D341Med (cell line): Measurements from ENCODE around the gene PAIP2B.
"Not testable (repeated sequence)": the region's sequence is repeated elsewhere in the genome, so short reads cannot be mapped to it uniquely, and the experiment has no call there.

Source experiments
- DNase-seq: peaks from one replicate; pipeline ENCODE4 v3.0.0; 2012; ENCODE audit warnings: low spot score

Gene PAIP2B

DNA sequence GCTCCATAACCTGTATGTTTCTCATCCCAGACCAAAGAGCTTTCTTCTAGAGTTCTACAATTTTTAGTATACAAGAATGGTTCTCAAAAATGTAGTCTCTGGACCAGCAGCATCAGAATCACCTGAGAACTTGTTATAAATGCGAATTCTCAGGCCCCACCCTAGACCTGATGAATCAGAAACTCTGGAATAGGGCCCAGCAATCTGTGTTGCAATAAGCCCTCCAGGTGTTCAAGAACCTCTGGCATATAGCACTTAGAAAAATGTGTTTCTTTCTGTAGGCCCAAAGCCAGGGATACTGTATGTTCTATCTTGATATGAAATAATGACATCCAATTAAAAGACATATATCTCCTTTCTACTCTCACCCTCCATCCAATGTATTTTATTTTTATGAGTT lies 10.4 kb downstream of the PAIP2B start:
- no peak for DNase-seq

DNA sequence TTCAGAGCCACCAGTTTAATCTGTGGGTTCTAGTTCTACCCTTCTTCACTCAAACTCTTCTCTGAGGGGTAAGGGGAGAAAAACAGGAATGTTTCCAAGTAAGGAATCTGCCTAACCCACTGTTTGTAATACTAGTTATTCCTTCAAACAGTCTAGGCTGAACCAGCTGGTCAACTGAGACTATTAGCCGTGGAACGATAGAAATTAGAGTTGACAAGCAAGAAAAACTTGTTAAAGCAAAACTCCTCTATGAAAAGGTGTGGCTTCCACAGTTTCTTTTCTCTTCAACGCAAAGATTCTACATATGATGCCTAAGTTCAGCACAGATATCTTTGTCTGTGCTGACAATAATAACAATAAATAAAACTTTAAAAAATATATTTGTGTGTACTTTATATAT lies 11.5 kb downstream of the PAIP2B start:
- no peak for DNase-seq

- DNase-seq = no peak
Measured at GRCh38 chr2:71212336-71212735, 14.6 kb downstream of the PAIP2B start.

DNA sequence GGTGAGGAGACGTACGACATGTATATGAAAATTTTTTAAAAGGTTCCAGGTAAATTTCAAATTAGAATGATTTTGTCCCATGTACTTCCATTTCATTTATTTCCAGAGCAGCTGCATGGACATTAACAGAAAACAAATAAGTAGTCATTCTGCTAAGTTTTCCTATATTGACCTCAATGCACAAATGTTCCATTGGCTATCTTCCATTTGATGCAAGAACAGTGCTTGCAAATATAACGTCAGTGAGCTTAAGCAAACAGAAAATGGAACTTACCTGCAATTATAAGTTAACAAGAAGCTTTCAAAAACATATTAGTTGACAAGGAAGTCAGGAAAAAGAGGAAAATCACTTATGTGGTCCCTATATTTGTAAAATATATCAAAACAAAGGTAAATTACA lies 16.6 kb downstream of the PAIP2B start:
- no peak for DNase-seq

GRCh38 chr2:71208756-71209155 lies 18.1 kb downstream of the PAIP2B start:
- DNase-seq = no peak

DNA sequence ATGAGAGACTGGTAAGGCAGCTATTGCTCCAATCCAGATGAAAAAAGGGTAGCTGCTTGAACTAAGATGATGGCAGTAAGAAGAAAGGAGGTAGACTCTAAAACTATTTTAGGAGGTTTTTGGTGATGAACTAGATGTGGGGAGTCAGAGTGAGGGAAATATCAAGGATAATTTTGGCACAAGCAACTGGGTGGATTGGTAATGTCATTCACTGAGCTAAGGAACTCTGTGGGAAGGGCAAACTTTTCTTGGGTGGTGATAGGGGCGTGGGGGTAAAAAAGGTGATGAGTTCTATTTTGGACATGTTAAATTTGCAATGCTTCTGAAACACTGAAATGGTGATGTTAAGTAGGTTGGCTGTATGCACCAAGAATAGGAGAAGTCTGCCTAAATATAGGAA lies 19.3 kb downstream of the PAIP2B start:
- DNase-seq = no peak

DNA sequence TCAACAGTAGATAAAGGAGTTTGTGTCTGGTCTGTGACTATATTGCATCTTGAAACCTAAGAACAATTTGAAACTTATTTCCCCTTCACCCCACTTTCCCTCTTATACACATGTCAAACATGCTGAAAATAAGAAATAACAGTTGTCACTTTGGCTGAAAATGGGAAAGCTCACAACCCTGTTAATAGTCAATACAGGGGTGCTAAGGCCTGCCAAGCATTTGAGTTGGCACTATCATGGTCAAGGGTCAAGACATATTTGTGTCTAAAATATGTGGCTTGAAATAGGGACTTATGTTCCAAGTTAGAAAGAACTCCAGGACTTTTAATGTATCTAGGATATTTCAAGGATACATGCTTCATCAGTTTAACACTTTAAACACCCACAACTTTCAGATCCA lies 20.6 kb downstream of the PAIP2B start:
- no peak for DNase-seq

DNA sequence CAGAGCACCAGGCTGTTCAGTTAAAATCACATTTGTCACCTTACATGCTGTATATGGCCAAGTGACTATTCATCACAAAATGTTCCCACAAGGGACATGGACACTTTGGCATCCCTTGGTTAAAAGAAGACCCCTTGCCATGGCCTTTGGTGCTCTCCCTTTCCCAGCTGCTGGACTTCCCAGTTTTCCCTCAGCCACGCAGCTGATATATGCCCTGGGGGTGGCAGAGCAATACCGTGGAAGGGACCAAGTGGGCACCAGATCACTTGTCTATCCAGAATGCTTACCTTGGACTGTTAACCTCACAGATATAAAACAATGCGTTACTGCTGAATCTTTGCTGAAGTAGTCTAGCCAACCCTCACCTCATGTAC lies 35.3 kb downstream of the PAIP2B start:
- DNase-seq = no peak

GRCh38 chr2:71190656-71191569 lies 36.0 kb downstream of the PAIP2B start:
- peak; percentile 33 for DNase-seq

DNA sequence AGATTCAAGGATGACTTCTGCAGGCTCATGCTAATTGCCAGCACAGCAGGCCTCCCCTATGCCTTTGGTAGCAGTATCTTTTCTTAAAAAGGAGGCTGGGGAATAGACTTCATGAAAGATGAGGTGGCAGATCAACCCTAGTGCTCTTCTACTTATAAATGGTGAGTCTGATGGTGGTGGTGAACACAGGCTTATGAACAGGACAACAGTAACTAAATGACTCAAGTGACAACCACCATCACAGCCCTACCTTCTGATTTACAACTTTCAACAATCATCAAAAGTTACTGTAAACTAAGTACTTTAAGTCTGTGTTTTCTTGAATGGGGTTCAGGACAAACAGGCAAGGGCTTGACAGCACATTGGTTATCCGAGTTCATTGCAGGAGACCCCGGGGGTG lies 39.3 kb downstream of the PAIP2B start:
- DNase-seq = no peak

- DNase-seq = no peak
Measured at GRCh38 chr2:71186973-71187372, 39.9 kb downstream of the PAIP2B start.

DNA sequence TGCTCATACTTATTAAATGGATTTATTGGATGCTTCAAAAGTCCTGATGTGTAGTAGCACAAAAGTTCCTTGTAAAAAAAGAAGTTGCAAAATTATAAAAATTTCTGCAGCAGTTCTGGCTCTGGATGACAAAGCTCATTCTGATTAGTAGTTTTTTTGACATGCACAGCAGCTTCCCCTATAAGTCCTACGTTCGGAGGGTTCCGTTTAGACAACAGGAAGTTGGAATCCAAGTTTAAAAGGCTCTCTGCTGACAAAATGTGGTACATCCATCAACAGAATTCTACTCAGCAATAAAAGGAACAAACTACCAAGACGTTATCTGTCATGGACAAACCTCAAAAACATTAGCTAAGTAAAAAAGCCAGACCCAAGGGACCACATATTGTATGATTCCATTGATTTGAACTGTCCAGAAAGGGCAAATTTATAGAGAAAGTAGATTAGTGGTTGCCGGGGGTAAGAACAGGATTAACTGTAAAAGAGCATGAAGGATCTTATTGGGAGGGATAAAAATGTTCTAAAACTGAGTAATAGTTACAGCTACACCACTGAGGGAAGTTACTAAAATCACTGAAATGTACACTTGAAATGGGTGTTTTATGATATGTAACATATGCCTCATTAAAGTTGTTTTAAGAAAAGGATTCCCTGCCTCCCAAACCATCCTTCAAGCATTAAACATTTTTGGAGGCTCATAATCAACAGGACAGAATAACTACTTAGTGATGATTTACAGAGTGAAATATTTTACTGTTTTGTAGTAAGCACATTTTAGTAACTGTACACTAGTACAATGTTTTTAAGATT lies 43.4 kb downstream of the PAIP2B start:
- not testable (repeated sequence) for DNase-seq

DNA sequence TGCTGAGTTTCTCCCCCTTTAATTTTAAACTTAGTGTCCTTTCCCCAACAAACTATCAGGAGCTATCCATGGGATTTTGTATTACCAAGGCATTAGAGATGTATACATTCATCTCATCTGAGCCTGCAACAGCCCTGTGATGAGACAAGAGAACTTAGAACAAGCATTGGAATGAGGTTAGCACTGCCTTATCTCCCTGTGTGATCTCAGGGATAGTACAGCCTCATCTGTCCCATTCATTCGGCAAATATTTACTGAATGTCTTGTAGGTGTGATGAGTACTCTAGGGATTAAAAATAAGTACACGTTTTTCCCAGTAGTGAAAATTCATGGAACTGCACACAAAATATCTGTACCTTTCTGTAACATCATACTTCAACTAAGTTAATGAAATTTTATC lies 45.6 kb downstream of the PAIP2B start:
- DNase-seq = no peak

DNA sequence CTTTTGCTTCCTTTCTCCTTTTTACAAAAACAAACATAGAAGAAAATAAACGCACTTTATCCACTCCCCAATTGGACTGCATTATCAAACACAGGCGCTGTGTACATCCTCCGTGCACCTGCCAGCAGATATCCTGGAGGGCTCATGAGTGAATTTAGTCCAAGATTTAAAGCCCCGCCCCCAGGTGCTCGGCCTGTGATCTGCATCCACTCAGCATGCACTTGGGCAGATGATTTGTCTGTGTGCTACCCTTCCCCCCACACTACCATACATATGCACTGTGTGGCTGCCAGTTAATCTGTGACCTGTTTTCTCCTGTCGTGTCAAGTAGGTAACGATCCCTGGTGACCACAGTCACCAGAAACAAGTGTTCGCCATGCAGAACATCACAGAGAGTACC lies 48.1 kb downstream of the PAIP2B start:
- DNase-seq = not testable (repeated sequence)

DNA sequence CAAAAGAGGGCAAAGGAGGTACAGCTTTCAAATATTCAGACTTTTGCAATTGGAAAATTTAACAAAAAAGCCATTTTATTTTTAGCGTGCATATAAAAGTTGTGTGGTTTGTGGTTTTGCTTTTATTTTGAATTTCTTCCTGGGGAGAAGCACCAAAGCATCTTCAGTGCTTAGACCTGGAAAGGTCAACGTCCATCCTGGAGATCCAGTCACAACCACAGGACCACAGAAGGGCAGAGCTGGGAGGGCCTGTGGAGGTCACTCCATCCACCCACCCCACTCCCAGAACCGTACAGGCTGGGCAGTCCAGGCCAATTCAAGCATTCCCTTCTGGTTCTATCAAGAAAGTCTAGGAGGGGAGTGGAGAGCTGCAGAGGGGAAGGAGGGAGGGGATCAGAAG lies 52.7 kb downstream of the PAIP2B start:
- DNase-seq = no peak

DNA sequence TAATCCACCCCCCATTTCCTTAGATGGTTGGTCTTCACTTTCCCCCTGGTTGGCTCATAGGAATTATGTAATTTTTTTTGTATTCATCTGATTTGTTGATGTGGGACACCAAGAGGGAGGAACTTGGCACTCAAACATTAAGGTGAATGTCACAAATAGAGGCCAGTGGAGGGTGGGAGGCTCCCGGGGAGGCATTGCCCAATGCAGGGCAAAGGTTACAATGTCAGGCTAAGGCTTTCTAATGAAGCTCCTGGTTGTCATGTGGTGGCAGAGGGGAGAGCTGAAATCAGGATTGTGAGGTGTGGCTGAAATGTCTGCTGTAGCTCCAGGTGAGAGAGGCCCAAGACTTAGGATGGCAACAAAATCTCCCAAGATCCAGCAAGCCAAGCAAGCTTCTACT lies 53.8 kb downstream of the PAIP2B start:
- no peak for DNase-seq

DNA sequence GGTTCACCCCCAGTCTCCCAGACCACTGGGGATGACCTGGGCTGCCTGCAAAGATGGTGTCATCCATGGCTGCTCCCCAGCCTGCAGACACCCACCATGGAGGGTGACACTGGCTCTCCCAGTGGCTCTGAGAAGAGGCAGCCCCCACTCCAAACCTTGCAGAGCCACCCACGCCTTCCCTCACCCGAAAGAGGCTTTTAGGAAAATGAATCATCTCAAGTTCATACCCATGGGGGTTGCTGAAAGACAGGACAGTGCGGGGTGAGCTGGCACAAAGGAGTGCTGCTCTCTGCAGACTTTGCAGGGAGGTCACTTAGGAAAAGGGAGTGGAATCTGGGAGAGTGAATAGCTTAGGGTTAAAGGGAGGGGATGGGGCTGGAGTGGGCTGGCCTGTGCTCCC lies 60.1 kb downstream of the PAIP2B start:
- no peak for DNase-seq

DNA sequence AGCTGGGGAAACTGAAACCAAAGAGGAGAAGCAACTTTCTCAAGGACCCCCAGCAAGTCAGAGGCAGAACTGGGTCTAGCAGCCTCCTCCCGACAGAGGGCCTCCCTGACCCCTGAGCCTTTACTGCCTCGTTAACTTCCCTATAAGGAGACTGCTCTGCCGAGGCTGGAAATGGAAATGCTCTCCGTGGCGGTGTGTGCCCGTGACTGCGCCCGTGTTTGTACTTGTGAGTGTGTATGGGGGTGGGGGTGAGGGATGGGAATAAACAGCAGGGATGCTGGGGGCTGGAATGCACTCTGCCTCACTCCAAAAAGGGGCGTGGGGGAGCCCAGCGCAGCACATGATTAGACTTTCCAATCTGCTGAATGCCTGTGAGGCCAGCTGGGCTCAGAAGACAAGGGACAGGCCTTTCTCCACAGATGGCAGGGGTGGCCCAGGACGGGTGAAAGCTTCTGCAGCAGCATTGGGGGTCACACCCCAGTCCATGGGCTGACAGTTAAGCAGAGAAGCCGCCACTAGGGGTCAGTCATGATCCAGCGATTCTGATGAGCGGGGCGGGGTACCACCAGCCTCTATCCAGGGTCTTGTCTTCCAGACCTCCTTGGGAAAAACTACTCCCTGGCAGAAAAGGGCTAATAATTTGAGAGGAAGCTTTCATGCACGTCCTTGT lies 69.6 kb downstream of the PAIP2B start:
- peak; percentile 75 for DNase-seq

GRCh38 chr2:71156573-71156972 lies 70.3 kb downstream of the PAIP2B start:
- DNase-seq = no peak

GRCh38 chr2:71155846-71156245 lies 71.1 kb downstream of the PAIP2B start:
- DNase-seq = no peak

DNA sequence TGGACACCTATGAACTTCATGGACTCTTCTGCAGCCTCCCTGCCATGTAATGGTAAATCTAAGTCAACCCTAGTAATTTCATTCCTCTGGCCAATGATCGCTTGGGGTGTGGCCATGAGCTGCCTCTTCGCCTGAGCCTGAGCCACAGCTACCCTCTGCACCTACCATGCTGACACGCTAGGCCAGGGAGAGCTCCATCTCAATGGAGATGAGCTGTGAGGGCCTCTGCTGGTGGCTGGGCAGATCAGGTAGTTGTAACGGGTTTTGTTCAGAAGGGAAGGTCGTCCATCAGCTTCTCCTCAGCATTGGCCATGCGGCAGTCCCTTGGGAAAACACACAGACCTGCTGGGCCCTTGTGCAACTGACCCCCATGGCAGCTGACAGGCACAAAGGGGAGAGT lies 72.1 kb downstream of the PAIP2B start:
- no peak for DNase-seq

- no peak for DNase-seq
Measured at GRCh38 chr2:71154279-71154678, 72.6 kb downstream of the PAIP2B start.
